Muscle layer of duodenum (tissue), 2 donors: Measurements from ENCODE around the gene BIVM.
A peak's percentile ranks its signal among the peaks of the same experiment; 100 is the strongest.

Source experiments
- H3K27ac ChIP-seq: one replicate; pipeline ENCODE4 v1.7.0; 2013; ENCODE audit warnings: mild to moderate bottlenecking, low read length
- H3K27me3 ChIP-seq: one replicate; pipeline ENCODE4 v1.7.0; 2013; ENCODE audit warnings: low read depth, mild to moderate bottlenecking, control low read depth, low read length
- H3K36me3 ChIP-seq, 2 donors: one replicate each; pipeline ENCODE4 v1.7.0; 2013; ENCODE audit warnings: low read length in 2 of 2, control low read depth in 1 of 2, mild to moderate bottlenecking in 1 of 2; ENCODE audit not compliant: insufficient read depth in 2 of 2, control insufficient read depth in 1 of 2
- H3K4me1 ChIP-seq, 2 donors: one replicate each; pipeline ENCODE4 v1.7.0; 2013; ENCODE audit warnings: low read length in 2 of 2, mild to moderate bottlenecking in 2 of 2, control low read depth in 1 of 2, moderate library complexity in 1 of 2; ENCODE audit not compliant: insufficient read depth in 2 of 2, control insufficient read depth in 1 of 2
- H3K4me3 ChIP-seq, 2 donors: one replicate each; pipeline ENCODE4 v1.7.0; 2013; ENCODE audit warnings: low read length in 2 of 2, low read depth in 1 of 2, mild to moderate bottlenecking in 1 of 2
- H3K9me3 ChIP-seq, 2 donors: one replicate each; pipeline ENCODE4 v1.7.0; 2013; ENCODE audit warnings: low read length in 2 of 2, control low read depth in 1 of 2, mild to moderate bottlenecking in 1 of 2; ENCODE audit not compliant: control insufficient read depth in 1 of 2
- donor health status: healthy.

The BIVM gene

DNA sequence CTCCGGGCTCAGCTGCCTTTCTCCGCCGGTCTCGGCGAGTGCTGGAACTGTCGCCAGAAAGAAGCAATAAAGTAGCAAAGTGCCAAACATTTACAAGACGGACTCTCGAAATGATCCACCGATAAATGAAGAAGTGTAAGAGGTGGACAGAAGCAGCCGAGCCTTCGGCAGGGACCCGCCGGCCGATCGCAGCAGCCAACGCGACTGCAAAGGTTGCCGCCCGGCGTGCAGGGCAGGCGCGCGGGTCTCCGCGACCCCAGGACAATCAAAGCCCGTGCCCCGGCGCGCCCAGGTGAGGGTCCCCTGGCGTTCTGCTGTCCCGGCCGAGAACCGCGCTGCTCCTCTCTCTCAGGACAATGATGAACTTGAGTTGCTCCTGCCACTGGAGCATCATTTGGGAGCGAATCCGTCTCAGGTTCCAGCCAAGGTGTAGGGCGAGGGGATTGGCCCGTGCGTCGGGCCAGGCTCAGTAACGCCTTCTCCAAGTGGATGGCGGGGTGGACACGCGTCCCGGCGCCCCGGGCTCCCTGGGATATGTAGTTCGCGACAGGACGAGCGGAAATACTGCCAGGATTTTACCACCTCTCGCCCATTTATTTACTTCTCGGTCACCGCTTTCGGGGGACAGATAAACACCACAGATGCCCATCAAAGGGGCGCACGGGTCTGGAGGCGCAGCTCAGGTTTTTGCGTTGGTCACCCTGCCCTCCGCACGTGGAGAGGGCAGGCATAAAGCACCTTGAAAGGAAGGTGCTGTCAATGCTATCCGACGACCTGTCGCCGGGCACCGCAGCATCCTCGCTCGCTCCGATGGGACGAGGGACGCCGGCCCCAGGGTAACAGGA is at the start of gene BIVM, which contains the start of gene POGLUT2:
Gene BIVM, plus strand, starts transcription at position 539 of the 845 bp plus-strand sequence. CDS start 8,149 bp downstream, outside the sequence.
Gene POGLUT2, minus strand, starts transcription at position 396 of the 845 bp plus-strand sequence. Its CDS starts 306 bp downstream, at position 90.
- peak within 1 kb of the TSS; percentile 23 for H3K27ac ChIP-seq
- H3K9me3 ChIP-seq = no peaks in the 10 kb centered on the region
- H3K36me3 ChIP-seq = no peaks in the 10 kb centered on the region
- peak within 1 kb of the TSS; percentile 83 to 99 for H3K4me3 ChIP-seq
- no peaks in the 10 kb centered on the region for H3K27me3 ChIP-seq
- H3K4me1 ChIP-seq = peaks cover 3 to 10% of the 10 kb centered on the region in 2 donors

DNA sequence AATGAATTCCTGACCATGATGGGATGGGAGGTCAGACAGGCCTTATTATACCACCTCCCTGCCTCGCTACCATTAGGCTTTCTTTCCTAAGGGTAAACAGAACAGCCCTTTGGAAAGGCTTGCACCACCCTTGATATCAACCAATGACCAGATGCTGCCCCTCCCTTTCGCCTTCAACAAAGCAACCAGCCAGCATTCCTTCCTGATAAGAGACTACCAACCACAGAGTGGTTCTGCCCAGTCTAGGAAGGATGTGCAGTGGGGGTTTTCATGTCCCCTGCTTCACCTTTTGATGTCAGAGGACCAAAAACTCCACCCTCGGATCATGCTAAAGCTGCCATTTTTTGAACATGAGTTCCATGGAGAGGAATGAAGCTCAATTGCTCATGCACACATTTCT is 47.0 kb upstream of the BIVM start:
- H3K4me1 ChIP-seq = no peaks in the 10 kb centered on the region
- H3K9me3 ChIP-seq = peaks cover 0 to 13% of the 10 kb centered on the region in 2 donors
- no peaks in the 10 kb centered on the region for H3K36me3 ChIP-seq

DNA sequence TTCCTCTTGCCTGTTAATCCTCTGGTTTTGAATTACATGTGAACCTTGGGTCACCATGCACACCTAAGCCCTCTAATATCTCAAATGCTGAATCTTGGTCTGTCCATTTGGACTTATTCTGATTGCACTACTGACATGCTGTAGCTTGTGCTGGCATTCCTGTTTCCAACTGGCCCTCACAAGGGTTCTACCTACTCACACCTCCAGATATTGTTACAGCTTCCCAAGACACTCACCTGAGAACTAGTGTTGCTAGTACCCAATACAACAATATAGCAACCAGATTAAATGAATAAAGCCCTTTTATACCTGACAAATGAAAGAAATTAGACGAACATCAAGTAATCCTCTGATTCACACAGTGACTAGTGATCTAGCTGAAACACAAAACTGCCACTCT is 41.9 kb upstream of the BIVM start:
- H3K27me3 ChIP-seq = no peaks in the 10 kb centered on the region
- no peak overlapping the region for H3K4me3 ChIP-seq
- no peaks in the 10 kb centered on the region for H3K4me1 ChIP-seq
- H3K36me3 ChIP-seq = no peaks in the 10 kb centered on the region
- H3K9me3 ChIP-seq = peaks cover 0 to 3% of the 10 kb centered on the region in 2 donors
- no peak overlapping the region for H3K27ac ChIP-seq

More for the DNA sequence above, 47.0 kb upstream of the BIVM start:
- Histone ChIP-seq H3K27ac (no peak overlapping the region), H3K4me3 (no peak overlapping the region), H3K27me3 (no peaks in the 10 kb centered on the region)

GRCh38 chr13:102758842-102759241 is 40.1 kb upstream of the BIVM start:
- H3K27ac ChIP-seq = no peak overlapping the region
- no peak overlapping the region for H3K4me3 ChIP-seq
- H3K36me3 ChIP-seq = no peaks in the 10 kb centered on the region
- no peaks in the 10 kb centered on the region for H3K4me1 ChIP-seq
- no peaks in the 10 kb centered on the region for H3K27me3 ChIP-seq
- no peaks in the 10 kb centered on the region for H3K9me3 ChIP-seq

DNA sequence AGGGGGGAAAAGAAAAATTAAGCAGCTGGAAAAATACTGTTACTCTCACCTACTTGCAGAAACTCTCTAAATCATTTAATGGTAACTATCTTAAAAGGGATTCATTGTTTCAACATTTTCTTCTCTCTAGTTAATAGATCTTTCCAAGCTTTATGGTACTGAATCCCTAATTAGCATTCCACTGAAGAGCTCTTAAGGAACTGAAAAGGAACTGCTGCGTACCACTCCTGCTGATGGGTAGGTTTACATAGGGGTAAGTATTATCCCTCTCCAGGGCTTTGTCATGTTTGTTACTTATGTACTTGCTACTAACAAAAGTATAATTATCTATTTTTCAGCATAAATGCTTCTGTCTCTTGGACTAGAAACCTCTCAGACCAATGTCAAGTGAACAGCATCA is 37.8 kb upstream of the BIVM start:
- no peaks in the 10 kb centered on the region for H3K27me3 ChIP-seq
- no peaks in the 10 kb centered on the region for H3K9me3 ChIP-seq
- H3K36me3 ChIP-seq = peaks cover 0 to 6% of the 10 kb centered on the region in 2 donors
- no peaks in the 10 kb centered on the region for H3K4me1 ChIP-seq
- H3K4me3 ChIP-seq = no peak overlapping the region
- no peak overlapping the region for H3K27ac ChIP-seq

- peaks cover 0 to 11% of the 10 kb centered on the region in 2 donors for H3K36me3 ChIP-seq
- H3K9me3 ChIP-seq = no peaks in the 10 kb centered on the region
- H3K4me3 ChIP-seq = no peak overlapping the region
- no peak overlapping the region for H3K27ac ChIP-seq
- H3K4me1 ChIP-seq = no peaks in the 10 kb centered on the region
- H3K27me3 ChIP-seq = no peaks in the 10 kb centered on the region
These were observed 35.2 kb upstream of the BIVM start for GRCh38 chr13:102763741-102764140.

- peaks cover 0 to 11% of the 10 kb centered on the region in 2 donors for H3K36me3 ChIP-seq
- no peaks in the 10 kb centered on the region for H3K9me3 ChIP-seq
- H3K4me3 ChIP-seq = no peak overlapping the region
- peaks cover 0 to 6% of the 10 kb centered on the region in 2 donors for H3K4me1 ChIP-seq
- no peak overlapping the region for H3K27ac ChIP-seq
- no peaks in the 10 kb centered on the region for H3K27me3 ChIP-seq
These were observed 30.0 kb upstream of the BIVM start for GRCh38 chr13:102768909-102769308.

GRCh38 chr13:102769679-102770078 is 29.2 kb upstream of the BIVM start:
- H3K4me3 ChIP-seq = no peak overlapping the region
- peaks cover 0 to 11% of the 10 kb centered on the region in 2 donors for H3K4me1 ChIP-seq
- H3K27me3 ChIP-seq = no peaks in the 10 kb centered on the region
- H3K36me3 ChIP-seq = peaks cover 0 to 11% of the 10 kb centered on the region in 2 donors
- no peak overlapping the region for H3K27ac ChIP-seq
- no peaks in the 10 kb centered on the region for H3K9me3 ChIP-seq

DNA sequence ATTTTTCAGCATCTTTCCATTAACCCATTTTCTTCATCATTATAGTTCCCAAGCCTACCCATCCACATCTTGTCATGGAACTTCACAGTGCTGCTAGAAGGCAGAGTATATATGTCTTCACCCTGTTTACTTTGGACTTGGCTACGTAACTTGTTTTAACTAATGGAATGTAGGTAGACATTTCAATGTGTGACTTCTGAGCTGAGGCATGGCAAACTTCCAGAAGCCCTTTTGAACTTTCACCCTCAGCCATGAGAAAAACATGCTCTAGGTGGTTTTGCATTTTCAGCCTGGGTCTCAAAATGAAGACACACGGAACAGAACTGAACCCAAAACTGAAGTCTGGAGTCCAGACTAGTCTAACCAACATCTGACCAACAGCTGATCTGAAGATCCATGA is 28.5 kb upstream of the BIVM start:
- Histone ChIP-seq H3K27ac (no peak overlapping the region), H3K4me1 (peaks cover 0 to 11% of the 10 kb centered on the region in 2 donors), H3K4me3 (no peak overlapping the region), H3K36me3 (peaks cover 0 to 10% of the 10 kb centered on the region in 2 donors), H3K9me3 (no peaks in the 10 kb centered on the region), H3K27me3 (no peaks in the 10 kb centered on the region)

- peaks cover 0 to 11% of the 10 kb centered on the region in 2 donors for H3K4me1 ChIP-seq
- H3K4me3 ChIP-seq = no peak overlapping the region
- no peaks in the 10 kb centered on the region for H3K27me3 ChIP-seq
- no peak overlapping the region for H3K27ac ChIP-seq
- no peaks in the 10 kb centered on the region for H3K9me3 ChIP-seq
- peaks cover 0 to 1% of the 10 kb centered on the region in 2 donors for H3K36me3 ChIP-seq
These were observed 27.4 kb upstream of the BIVM start for GRCh38 chr13:102771298-102772041.

- Histone ChIP-seq H3K27me3 (no peaks in the 10 kb centered on the region), H3K27ac (no peak overlapping the region), H3K36me3 (no peaks in the 10 kb centered on the region), H3K4me1 (peaks cover 0 to 11% of the 10 kb centered on the region in 2 donors), H3K9me3 (no peaks in the 10 kb centered on the region), H3K4me3 (no peak overlapping the region)
These were observed 26.9 kb upstream of the BIVM start for GRCh38 chr13:102772042-102772425.
